IPS DF 6.9 (cell line): Measurements from ENCODE around the gene AGER.

Experiments used
- DNase-seq: peaks from one replicate; pipeline ENCODE4 v3.0.0-alpha.2; 2013; ENCODE audit warnings: low read depth, low spot score
- H3K27ac ChIP-seq: one replicate; pipeline ENCODE4 v1.5.1; 2013; ENCODE audit warnings: low read length, control low read depth
- H3K27me3 ChIP-seq: 2 replicates; pipeline ENCODE4 v1.6.1; 2013; ENCODE audit warnings: mild to moderate bottlenecking, low read length; ENCODE audit not compliant: control insufficient read depth, insufficient read depth
- H3K36me3 ChIP-seq: 2 replicates; pipeline ENCODE4 v1.6.1; 2013; ENCODE audit warnings: low read length; ENCODE audit not compliant: control insufficient read depth, insufficient read depth
- H3K4me1 ChIP-seq: 2 replicates; pipeline ENCODE4 v1.6.1; 2013; ENCODE audit warnings: low read length; ENCODE audit not compliant: control insufficient read depth, insufficient read depth
- H3K4me3 ChIP-seq: 2 replicates; pipeline ENCODE4 v1.5.1; 2013; ENCODE audit warnings: mild to moderate bottlenecking, low read length
- H3K9me3 ChIP-seq: 2 replicates; pipeline ENCODE4 v1.6.1; 2013; ENCODE audit warnings: low read length, inconsistent platforms; ENCODE audit not compliant: control insufficient read depth, insufficient read depth
- WGBS: extraction: QIAGEN DNeasy Blood & Tissue Kit; methylation state at CpG from one replicate; pipeline ENCODE4 v1.1.7; 2013; ENCODE audit warnings: mixed read lengths, missing lambda C conversion rate; ENCODE audit not compliant: insufficient read length, insufficient coverage; 5-methylcytosine and 5-hydroxymethylcytosine counted together

The AGER gene

GRCh38 chr6:32184084-32184640 lies at the start of gene AGER:
Gene AGER (minus strand): TSS chr6:32184253. CDS start chr6:32184222, 31 bp downstream.
- Histone ChIP-seq H3K27me3 (no peaks in the 10 kb centered on the region), H3K36me3 (peaks cover 22% of the 10 kb centered on the region), H3K4me1 (peaks cover 4% of the 10 kb centered on the region), H3K9me3 (no peaks in the 10 kb centered on the region), H3K27ac (no peak within 1 kb of the TSS), H3K4me3 (no peak within 1 kb of the TSS)
- WGBS, result no CpG with 5 or more reads among the region's 6 CpGs
- no peak for DNase-seq

- WGBS, result no CpG with 5 or more reads among the region's 7 CpGs
Measured at GRCh38 chr6:32226434-32226833, 42.4 kb upstream of the AGER start.

GRCh38 chr6:32224696-32225095 lies 40.6 kb upstream of the AGER start:
- Histone ChIP-seq H3K27me3 (no peaks in the 10 kb centered on the region), H3K4me1 (no peaks in the 10 kb centered on the region; the same call in 1 of the 2 replicates), H3K4me3 (no peak overlapping the region), H3K9me3 (no peaks in the 10 kb centered on the region), H3K27ac (no peak overlapping the region), H3K36me3 (no peaks in the 10 kb centered on the region)
- DNase-seq, result no peak
- WGBS, result no CpG with 5 or more reads among the region's 2 CpGs

More at GRCh38 chr6:32226434-32226833, 42.4 kb upstream of the AGER start:
- no peak overlapping the region for H3K27ac ChIP-seq
- no peaks in the 10 kb centered on the region for H3K36me3 ChIP-seq
- H3K4me3 ChIP-seq, result no peak overlapping the region
- H3K27me3 ChIP-seq, result no peaks in the 10 kb centered on the region
- H3K4me1 ChIP-seq, result no peaks in the 10 kb centered on the region
- H3K9me3 ChIP-seq, result no peaks in the 10 kb centered on the region
- DNase-seq, result no peak

- WGBS, result no CpG with 5 or more reads among the region's 20 CpGs
- H3K27ac ChIP-seq, result no peak within 1 kb of the TSS
- H3K27me3 ChIP-seq, result no peaks in the 10 kb centered on the region
- no peaks in the 10 kb centered on the region; the same call in 1 of the 2 replicates for H3K4me1 ChIP-seq
- no peak for DNase-seq
- H3K9me3 ChIP-seq, result no peaks in the 10 kb centered on the region
- H3K4me3 ChIP-seq, result no peak within 1 kb of the TSS
- no peaks in the 10 kb centered on the region for H3K36me3 ChIP-seq
Measured at GRCh38 chr6:32223258-32224235, 39.5 kb upstream of the AGER start, which contains the start of gene NOTCH4. Gene NOTCH4 (minus strand): TSS chr6:32224067. CDS start chr6:32223928, 139 bp downstream.

- Histone ChIP-seq H3K9me3 (no peaks in the 10 kb centered on the region), H3K36me3 (no peaks in the 10 kb centered on the region), H3K27ac (no peak overlapping the region), H3K27me3 (no peaks in the 10 kb centered on the region), H3K4me3 (no peak overlapping the region), H3K4me1 (no peaks in the 10 kb centered on the region; the same call in 1 of the 2 replicates)
- WGBS, result no CpG with 5 or more reads among the region's 8 CpGs
- DNase-seq, result no peak
Measured at GRCh38 chr6:32222333-32223230, 38.5 kb upstream of the AGER start.

- Histone ChIP-seq H3K4me3 (no peak overlapping the region), H3K27me3 (no peaks in the 10 kb centered on the region), H3K36me3 (no peaks in the 10 kb centered on the region), H3K27ac (no peak overlapping the region), H3K9me3 (no peaks in the 10 kb centered on the region), H3K4me1 (no peaks in the 10 kb centered on the region; the same call in 1 of the 2 replicates)
- no peak for DNase-seq
- no CpG with 5 or more reads among the region's 4 CpGs for WGBS
Measured at GRCh38 chr6:32220021-32220420, 36.0 kb upstream of the AGER start.

- Histone ChIP-seq H3K9me3 (no peaks in the 10 kb centered on the region), H3K4me1 (no peaks in the 10 kb centered on the region; the same call in 1 of the 2 replicates), H3K36me3 (no peaks in the 10 kb centered on the region), H3K27me3 (no peaks in the 10 kb centered on the region), H3K27ac (no peak overlapping the region), H3K4me3 (no peak overlapping the region)
- WGBS, result no CpG with 5 or more reads among the region's 7 CpGs
- no peak for DNase-seq
Measured at GRCh38 chr6:32218167-32218566, 34.1 kb upstream of the AGER start.

GRCh38 chr6:32216998-32217397 lies 32.9 kb upstream of the AGER start:
- no peaks in the 10 kb centered on the region for H3K36me3 ChIP-seq
- no peak overlapping the region for H3K4me3 ChIP-seq
- H3K9me3 ChIP-seq, result no peaks in the 10 kb centered on the region
- no peak for DNase-seq
- WGBS, result no CpG with 5 or more reads among the region's 11 CpGs
- H3K27ac ChIP-seq, result no peak overlapping the region
- H3K27me3 ChIP-seq, result no peaks in the 10 kb centered on the region
- H3K4me1 ChIP-seq, result no peaks in the 10 kb centered on the region; the same call in 1 of the 2 replicates

GRCh38 chr6:32216285-32216684 lies 32.2 kb upstream of the AGER start:
- no peak overlapping the region for H3K27ac ChIP-seq
- no peak for DNase-seq
- no peaks in the 10 kb centered on the region; the same call in 1 of the 2 replicates for H3K4me1 ChIP-seq
- H3K9me3 ChIP-seq, result no peaks in the 10 kb centered on the region
- no peak overlapping the region for H3K4me3 ChIP-seq
- H3K36me3 ChIP-seq, result no peaks in the 10 kb centered on the region
- no CpG with 5 or more reads among the region's 10 CpGs for WGBS
- H3K27me3 ChIP-seq, result no peaks in the 10 kb centered on the region

GRCh38 chr6:32215617-32216016 lies 31.6 kb upstream of the AGER start:
- Histone ChIP-seq H3K27me3 (no peaks in the 10 kb centered on the region), H3K4me1 (no peaks in the 10 kb centered on the region), H3K9me3 (no peaks in the 10 kb centered on the region), H3K4me3 (no peak overlapping the region), H3K27ac (no peak overlapping the region), H3K36me3 (no peaks in the 10 kb centered on the region)
- no CpG with 5 or more reads among the region's 4 CpGs for WGBS
- DNase-seq, result no peak
